Natural killer cell (primary cell): ENCODE data around the gene CSTF1. TPM values are rescaled to one million over a fixed set of nuclear protein-coding genes. Genes with fewer than 3 reads are reported as not detected.
A peak's percentile ranks its signal among the peaks of the same experiment; 100 is the strongest.

Experiments used
- ATAC-seq, 3 donors: fragments of 150-1000 bp in 2 of 3; fragments of 200-7000 bp in 1 of 3; cut with Tn5 transposase; 1 replicate in 1 of 3; 2 replicates in 2 of 3; pipeline ENCODE4 v1.10.0; 2021; ENCODE audit warnings: mild to moderate bottlenecking in 2 of 3, moderate library complexity in 2 of 3
- DNase-seq, 2 donors: peaks; one replicate each; pipeline versions ENCODE4 v3.0.0 to v3.0.0-alpha.2; 2013 to 2021; ENCODE audit warnings: mixed read lengths in 1 of 2
- H3K27ac ChIP-seq: one replicate; pipeline ENCODE4 v1.5.1; 2013; ENCODE audit warnings: mild to moderate bottlenecking, low read length
- H3K27me3 ChIP-seq: one replicate; pipeline ENCODE4 v1.6.1; 2013; ENCODE audit warnings: low read length; ENCODE audit not compliant: control insufficient read depth, insufficient read depth
- H3K36me3 ChIP-seq: one replicate; pipeline ENCODE4 v1.6.1; 2013; ENCODE audit warnings: low read length; ENCODE audit not compliant: control insufficient read depth, insufficient read depth
- H3K4me1 ChIP-seq: one replicate; pipeline ENCODE4 v1.6.1; 2013; ENCODE audit warnings: low read length; ENCODE audit not compliant: control insufficient read depth, insufficient read depth
- H3K4me3 ChIP-seq: one replicate; pipeline ENCODE4 v1.5.1; 2013; ENCODE audit warnings: low read length
- H3K9me3 ChIP-seq: one replicate; pipeline ENCODE4 v1.6.1; 2013; ENCODE audit warnings: low read length; ENCODE audit not compliant: control insufficient read depth, insufficient read depth
- H3K27ac Mint-ChIP-seq, 2 donors: one replicate each; pipeline ENCODE4 v1.8.0; 2022; ENCODE audit warnings: mild to moderate bottlenecking in 2 of 2, mixed read lengths in 2 of 2, moderate library complexity in 1 of 2
- H3K27me3 Mint-ChIP-seq, 2 donors: one replicate each; pipeline ENCODE4 v1.8.0; 2022; ENCODE audit warnings: low read depth in 2 of 2, mixed read lengths in 2 of 2
- H3K36me3 Mint-ChIP-seq: one replicate; pipeline ENCODE4 v1.8.0; 2022; ENCODE audit warnings: mixed read lengths
- H3K4me1 Mint-ChIP-seq, 2 donors: one replicate each; pipeline ENCODE4 v1.8.0; 2022; ENCODE audit warnings: mixed read lengths in 2 of 2
- H3K4me3 Mint-ChIP-seq: one replicate; pipeline ENCODE4 v1.8.0; 2022; ENCODE audit warnings: mild to moderate bottlenecking, moderate library complexity, mixed read lengths
- H3K9me3 Mint-ChIP-seq, 2 donors: one replicate each; pipeline ENCODE4 v1.8.0; 2022; ENCODE audit warnings: mixed read lengths in 2 of 2
- WGBS: methylation state at CpG from one replicate; pipeline ENCODE4 v1.1.7; 2013; ENCODE audit warnings: missing lambda C conversion rate; ENCODE audit not compliant: insufficient coverage; 5-methylcytosine and 5-hydroxymethylcytosine counted together
- intact Hi-C: fragments of 100-400 bp; cut with micrococcal nuclease; formaldehyde crosslinking; loops from one replicate; pipeline ENCODE4 v1.14.2; 2022
- total RNA-seq, 4 donors: library from RNA; stranded (reverse); fragments of 120-200 nt in 1 of 4; gene quantifications; one replicate each; pipeline versions ENCODE4 v1.2.3 to v1.2.4, GENCODE V29; 2013 to 2022
- TF ChIP-seq, protein P1 (sequence below): fragments of 200-600 bp; IDR thresholded peaks from one replicate; pipeline ENCODE4 v1.8.0; 2022; ENCODE audit warnings: antibody characterized with exemption

CSTF1 gene
- total RNA-seq, 3 donors from 2014 or later (not counting 1 experiment from before 2014, with no cell fraction given): 15.8 to 24.3 (median 18.5) TPM

DNA sequence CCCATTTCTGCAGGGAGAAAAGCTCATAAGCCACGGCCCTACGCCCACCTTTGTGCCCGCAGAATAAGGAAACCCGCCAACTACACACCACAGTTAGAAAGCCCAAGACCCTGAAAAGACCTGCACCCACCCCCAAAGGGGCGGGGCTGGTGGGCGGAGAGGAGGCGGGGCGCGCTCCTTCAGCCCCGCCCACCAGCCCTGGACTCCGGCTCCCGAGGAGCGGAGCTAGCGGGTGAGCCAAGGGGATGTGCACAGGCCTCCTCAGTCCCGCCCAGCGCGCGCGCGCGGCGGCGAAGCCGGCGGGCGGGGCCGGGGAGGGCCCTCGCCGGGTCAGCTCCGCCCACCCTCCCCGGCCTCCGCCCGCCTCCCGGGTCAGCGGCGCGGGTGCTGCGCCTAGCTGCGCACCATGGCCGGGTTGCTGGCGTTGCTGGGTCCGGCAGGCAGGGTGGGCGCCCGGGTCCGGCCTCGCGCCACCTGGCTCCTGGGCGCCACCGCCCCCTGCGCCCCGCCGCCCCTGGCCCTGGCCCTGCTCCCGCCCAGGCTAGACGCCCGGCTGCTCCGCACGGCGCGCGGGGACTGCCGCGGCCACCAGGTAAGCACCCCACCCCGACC lies 33.7 kb upstream of the CSTF1 start, which contains the start of gene FAM210B:
Gene FAM210B, plus strand, starts transcription at position 375 of the 612 bp plus-strand sequence. Its CDS starts 32 bp downstream, at position 407.
- Mint-ChIP-seq H3K4me1 (peaks cover 7 to 18% of the 10 kb centered on the region in 2 donors), H3K9me3 (no peaks in the 10 kb centered on the region), H3K36me3 (no peaks in the 10 kb centered on the region), H3K27me3 (peaks cover 0 to 6% of the 10 kb centered on the region in 2 donors), H3K27ac (peak within 1 kb of the TSS; percentile 36 to 65), H3K4me3 (peak within 1 kb of the TSS; percentile 91)
- Histone ChIP-seq H3K36me3 (no peaks in the 10 kb centered on the region), H3K27me3 (no peaks in the 10 kb centered on the region), H3K4me1 (peaks cover 16% of the 10 kb centered on the region), H3K4me3 (peak within 1 kb of the TSS; percentile 58), H3K27ac (no peak within 1 kb of the TSS), H3K9me3 (no peaks in the 10 kb centered on the region)
- peak; percentile 68 to 93 for DNase-seq
- peak; percentile 99 for ATAC-seq
- intact Hi-C loops: no loop called here
- WGBS: under 1% methylated on average over 63 of the region's 63 CpGs
- TF ChIP-seq, protein P1, sequence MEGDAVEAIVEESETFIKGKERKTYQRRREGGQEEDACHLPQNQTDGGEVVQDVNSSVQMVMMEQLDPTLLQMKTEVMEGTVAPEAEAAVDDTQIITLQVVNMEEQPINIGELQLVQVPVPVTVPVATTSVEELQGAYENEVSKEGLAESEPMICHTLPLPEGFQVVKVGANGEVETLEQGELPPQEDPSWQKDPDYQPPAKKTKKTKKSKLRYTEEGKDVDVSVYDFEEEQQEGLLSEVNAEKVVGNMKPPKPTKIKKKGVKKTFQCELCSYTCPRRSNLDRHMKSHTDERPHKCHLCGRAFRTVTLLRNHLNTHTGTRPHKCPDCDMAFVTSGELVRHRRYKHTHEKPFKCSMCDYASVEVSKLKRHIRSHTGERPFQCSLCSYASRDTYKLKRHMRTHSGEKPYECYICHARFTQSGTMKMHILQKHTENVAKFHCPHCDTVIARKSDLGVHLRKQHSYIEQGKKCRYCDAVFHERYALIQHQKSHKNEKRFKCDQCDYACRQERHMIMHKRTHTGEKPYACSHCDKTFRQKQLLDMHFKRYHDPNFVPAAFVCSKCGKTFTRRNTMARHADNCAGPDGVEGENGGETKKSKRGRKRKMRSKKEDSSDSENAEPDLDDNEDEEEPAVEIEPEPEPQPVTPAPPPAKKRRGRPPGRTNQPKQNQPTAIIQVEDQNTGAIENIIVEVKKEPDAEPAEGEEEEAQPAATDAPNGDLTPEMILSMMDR: no peak

DNA sequence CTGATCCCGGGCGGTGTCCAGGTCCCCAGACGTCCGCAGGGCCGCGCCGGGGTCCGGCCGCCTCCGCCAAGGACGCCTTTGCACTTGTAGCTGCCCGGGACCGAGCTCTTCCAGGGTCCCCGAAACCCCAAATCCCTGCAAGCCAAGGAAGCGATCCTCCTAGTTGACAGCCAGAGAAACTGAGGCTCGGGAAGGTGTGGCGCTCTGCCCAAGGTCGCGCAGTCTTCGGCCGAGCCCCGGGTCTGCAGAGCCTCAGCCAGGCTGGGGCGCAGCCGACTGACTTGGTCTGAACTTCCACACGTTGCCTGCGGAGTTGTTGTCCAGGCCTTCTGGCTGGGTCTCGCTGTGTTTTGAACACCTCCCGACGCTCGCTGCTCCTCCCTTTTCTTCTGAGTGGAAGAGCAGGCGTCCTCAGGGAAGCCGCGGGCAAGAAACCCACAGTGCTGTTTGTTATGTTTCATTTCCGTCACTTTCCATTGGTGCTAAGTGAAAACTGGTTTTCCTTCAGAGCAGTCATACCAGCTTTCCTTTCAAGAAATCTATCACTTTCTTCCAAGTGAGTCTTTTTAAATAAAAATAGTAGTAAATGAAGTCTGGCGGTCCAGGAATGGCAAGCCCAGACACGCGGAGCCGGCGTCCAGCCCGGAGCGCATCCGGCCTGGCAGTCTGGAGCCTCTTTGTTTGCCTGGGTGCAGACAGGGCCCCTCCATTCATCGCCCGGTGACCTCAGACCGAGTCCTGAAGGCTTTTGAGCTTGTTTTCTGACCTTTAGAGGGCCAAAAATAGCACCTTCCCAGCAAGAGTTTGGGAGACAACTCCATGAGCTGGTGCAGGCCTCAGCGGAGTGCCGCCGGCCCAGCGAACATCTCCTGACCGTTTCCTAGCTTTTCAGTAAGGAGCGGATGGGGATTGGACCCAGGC lies 33.0 kb upstream of the CSTF1 start:
- H3K36me3 ChIP-seq: no peaks in the 10 kb centered on the region
- Mint-ChIP-seq H3K36me3 (no peaks in the 10 kb centered on the region), H3K9me3 (no peaks in the 10 kb centered on the region), H3K4me3 (peak overlapping the region; percentile 91), H3K27me3 (no peaks in the 10 kb centered on the region), H3K27ac (peak overlapping the region in 1 of 2 donors; percentile 65), H3K4me1 (peaks cover 7 to 18% of the 10 kb centered on the region in 2 donors)
- peak overlapping the region; percentile 58 for H3K4me3 ChIP-seq
- no peaks in the 10 kb centered on the region for H3K9me3 ChIP-seq
- H3K27ac ChIP-seq: no peak overlapping the region
- TF ChIP-seq, protein P1: no peak
- no peaks in the 10 kb centered on the region for H3K27me3 ChIP-seq
- H3K4me1 ChIP-seq: peaks cover 16% of the 10 kb centered on the region
- DNase-seq (peak in 1 of 2 donors; percentile 38), ATAC-seq (no peak)
- WGBS: 34% methylated on average over 51 of the region's 51 CpGs
- intact Hi-C loops: no loop called here

DNA sequence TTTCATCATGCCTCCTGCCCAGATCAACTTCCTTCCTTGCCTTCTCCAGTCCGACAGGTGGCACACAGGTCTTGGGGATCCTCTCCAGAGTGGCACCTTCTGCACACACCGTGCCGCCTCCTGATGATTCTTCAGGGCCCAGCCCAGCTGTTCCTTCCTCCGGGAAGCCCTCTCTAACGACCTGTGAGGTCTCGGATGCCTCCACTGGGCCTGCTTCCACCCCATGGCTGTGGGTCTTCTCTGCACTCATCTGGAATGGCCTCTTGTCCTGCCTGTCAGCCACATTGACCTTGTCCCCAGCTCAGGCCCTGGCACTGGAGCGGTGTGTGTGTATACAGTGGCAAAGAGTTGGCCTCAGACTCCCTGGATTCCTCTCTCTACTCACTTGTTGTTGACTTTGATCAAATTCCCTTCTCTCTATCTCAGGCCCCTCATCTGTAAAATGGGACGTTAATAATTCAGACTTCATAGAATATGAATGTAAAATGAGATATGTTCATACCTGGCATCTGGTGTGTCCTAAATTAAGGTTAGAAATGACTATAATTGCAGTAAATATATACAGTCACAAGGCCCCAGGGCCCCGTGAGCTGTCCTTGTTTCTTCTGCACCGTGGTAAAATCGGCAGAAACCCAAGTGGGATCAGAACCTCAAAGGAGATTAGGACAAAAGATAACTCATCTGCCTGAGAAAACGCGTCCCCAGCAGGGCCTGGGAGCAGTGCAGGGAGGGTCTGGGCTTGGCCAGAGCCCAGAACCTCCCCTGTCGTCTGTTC lies 32.1 kb upstream of the CSTF1 start:
- Mint-ChIP-seq H3K27me3 (no peaks in the 10 kb centered on the region), H3K36me3 (no peaks in the 10 kb centered on the region), H3K27ac (peak overlapping the region in 1 of 2 donors; percentile 65), H3K9me3 (no peaks in the 10 kb centered on the region), H3K4me3 (peak overlapping the region; percentile 91), H3K4me1 (peaks cover 7 to 18% of the 10 kb centered on the region in 2 donors)
- TF ChIP-seq, protein P1: no peak
- H3K4me1 ChIP-seq: peaks cover 16% of the 10 kb centered on the region
- ATAC-seq (no peak), DNase-seq (no peak)
- no peaks in the 10 kb centered on the region for H3K9me3 ChIP-seq
- H3K36me3 ChIP-seq: no peaks in the 10 kb centered on the region
- intact Hi-C loops: no loop called here
- no peak overlapping the region for H3K4me3 ChIP-seq
- no peak overlapping the region for H3K27ac ChIP-seq
- WGBS: 96% methylated on average over 12 of the region's 14 CpGs
- H3K27me3 ChIP-seq: no peaks in the 10 kb centered on the region
